Measurements from ENCODE around the gene CAPN7.

The CAPN7 gene

DNA sequence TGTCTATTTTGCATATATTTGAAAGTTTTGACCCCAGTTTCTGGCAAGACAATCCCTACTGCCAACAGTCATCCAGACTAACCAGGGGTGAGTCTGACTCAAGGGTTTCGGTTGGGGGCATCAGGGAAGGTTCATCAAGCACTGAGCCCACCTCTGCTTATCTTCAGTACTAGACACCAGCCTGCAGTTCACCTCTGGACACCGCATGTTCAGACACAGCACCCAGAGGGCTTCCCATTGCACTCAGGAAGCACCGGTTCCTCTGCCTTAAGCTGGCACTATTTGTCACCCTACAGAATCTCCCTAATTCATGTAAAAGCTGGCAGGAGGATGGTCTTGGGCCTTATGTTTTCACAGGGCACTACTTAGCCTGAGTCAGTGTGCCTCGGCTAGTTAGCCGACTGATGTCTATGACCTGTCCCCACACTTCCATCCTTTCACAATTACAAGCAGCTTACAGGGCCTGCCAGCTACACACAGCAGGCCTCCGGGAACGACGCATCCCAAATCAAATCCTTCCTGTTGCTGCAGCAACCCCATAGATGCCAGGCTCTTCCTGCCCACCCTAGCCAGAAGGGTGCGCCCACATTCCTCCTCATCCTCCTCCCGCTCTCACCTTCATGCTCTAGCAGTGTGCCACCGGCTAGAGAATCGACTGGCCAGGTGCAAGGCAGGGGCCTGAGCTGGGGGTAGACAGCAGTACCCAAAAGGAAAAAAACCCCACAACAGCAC, 73.8 kb downstream of the CAPN7 start:
- Histone ChIP-seq H3K4me3 (ENCODE audit: low read depth in 1 of 5, low read length in 5 of 5) (no peak overlapping the region), H3K36me3 (ENCODE audit: control insufficient read depth in 5 of 5, insufficient read depth in 5 of 5, low read length in 5 of 5) (peaks cover 0 to 3% (median 0%) of the 10 kb centered on the region in 5 donors), H3K4me1 (ENCODE audit: control insufficient read depth in 5 of 5, insufficient read depth in 5 of 5, low read length in 5 of 5) (peaks cover 7 to 36% (median 25%) of the 10 kb centered on the region in 5 donors), H3K27ac (ENCODE audit: low read depth, low read length) (peak overlapping the region; percentile 54), H3K9ac (ENCODE audit: low read length in 5 of 5) (no peak overlapping the region), H3K9me3 (ENCODE audit: control insufficient read depth in 5 of 5, low read length in 5 of 5) (no peaks in the 10 kb centered on the region), H3K27me3 (ENCODE audit: control insufficient read depth in 5 of 5, insufficient read depth in 4 of 5, low read length in 5 of 5) (no peaks in the 10 kb centered on the region)

DNA sequence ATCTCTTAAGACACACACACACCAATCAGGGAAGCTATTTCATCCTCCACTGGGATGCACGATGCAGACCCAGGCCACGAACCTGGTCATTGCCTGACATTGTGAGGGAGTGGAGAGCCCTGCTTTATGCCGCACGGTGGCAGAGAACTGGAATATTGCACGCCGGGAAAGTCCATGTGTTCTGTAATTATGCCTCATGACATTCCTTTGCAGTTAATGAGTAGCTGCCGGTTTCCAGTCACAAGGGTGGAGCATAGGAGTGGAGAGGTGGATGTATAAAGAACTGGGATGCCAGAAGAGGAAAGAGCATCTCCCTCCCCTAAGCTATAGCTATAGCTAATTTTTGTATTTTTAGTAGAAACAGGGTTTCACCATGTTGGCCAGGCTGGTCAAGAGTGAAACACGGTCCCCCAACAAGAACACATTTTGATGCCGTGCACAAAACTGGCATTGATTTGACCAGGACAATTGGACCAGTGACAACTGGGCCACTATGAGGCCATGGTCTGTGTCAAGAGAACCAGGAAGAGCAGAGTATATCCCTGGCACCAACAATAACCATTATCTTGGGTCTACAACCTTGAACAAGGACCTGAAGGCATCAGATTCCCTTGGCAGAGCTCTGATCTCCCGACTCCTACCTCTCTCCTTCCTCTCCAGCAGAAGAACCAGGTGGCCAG, 74.9 kb downstream of the CAPN7 start:
- Histone ChIP-seq H3K9ac (ENCODE audit: low read length in 5 of 5) (peak overlapping the region in 1 of 5 donors; percentile 14), H3K4me3 (ENCODE audit: low read depth in 1 of 5, low read length in 5 of 5) (no peak overlapping the region), H3K9me3 (ENCODE audit: control insufficient read depth in 5 of 5, low read length in 5 of 5) (no peaks in the 10 kb centered on the region), H3K27me3 (ENCODE audit: control insufficient read depth in 5 of 5, insufficient read depth in 4 of 5, low read length in 5 of 5) (no peaks in the 10 kb centered on the region), H3K36me3 (ENCODE audit: control insufficient read depth in 5 of 5, insufficient read depth in 5 of 5, low read length in 5 of 5) (peaks cover 0 to 9% (median 5%) of the 10 kb centered on the region in 5 donors), H3K4me1 (ENCODE audit: control insufficient read depth in 5 of 5, insufficient read depth in 5 of 5, low read length in 5 of 5) (peaks cover 7 to 37% (median 26%) of the 10 kb centered on the region in 5 donors), H3K27ac (ENCODE audit: low read depth, low read length) (no peak overlapping the region)

DNA sequence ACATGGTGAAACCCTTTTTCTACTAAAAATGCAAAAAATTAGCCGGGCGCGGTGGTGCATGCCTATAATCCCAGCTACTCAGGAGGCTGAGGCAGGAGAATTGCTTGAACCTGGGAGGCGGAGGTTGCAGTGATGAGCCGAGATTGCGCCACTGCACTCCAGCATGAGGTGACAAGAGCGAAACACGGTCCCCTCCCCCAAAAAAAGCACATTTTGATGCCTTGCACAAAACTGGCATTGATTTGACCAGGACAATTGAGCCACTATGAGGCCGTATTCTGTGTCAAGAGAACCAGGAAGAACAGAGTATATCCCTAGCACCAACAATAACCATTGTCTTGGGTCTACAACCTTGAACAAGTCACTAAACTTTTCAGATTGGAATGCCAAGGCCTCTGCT, 75.8 kb downstream of the CAPN7 start:
- Histone ChIP-seq H3K4me1 (ENCODE audit: control insufficient read depth in 5 of 5, insufficient read depth in 5 of 5, low read length in 5 of 5) (peaks cover 9 to 38% (median 28%) of the 10 kb centered on the region in 5 donors), H3K36me3 (ENCODE audit: control insufficient read depth in 5 of 5, insufficient read depth in 5 of 5, low read length in 5 of 5) (peaks cover 0 to 18% (median 5%) of the 10 kb centered on the region in 5 donors), H3K27ac (ENCODE audit: low read depth, low read length) (no peak overlapping the region), H3K9ac (ENCODE audit: low read length in 5 of 5) (no peak overlapping the region), H3K27me3 (ENCODE audit: control insufficient read depth in 5 of 5, insufficient read depth in 4 of 5, low read length in 5 of 5) (no peaks in the 10 kb centered on the region), H3K4me3 (ENCODE audit: low read depth in 1 of 5, low read length in 5 of 5) (no peak overlapping the region), H3K9me3 (ENCODE audit: control insufficient read depth in 5 of 5, low read length in 5 of 5) (no peaks in the 10 kb centered on the region)

DNA sequence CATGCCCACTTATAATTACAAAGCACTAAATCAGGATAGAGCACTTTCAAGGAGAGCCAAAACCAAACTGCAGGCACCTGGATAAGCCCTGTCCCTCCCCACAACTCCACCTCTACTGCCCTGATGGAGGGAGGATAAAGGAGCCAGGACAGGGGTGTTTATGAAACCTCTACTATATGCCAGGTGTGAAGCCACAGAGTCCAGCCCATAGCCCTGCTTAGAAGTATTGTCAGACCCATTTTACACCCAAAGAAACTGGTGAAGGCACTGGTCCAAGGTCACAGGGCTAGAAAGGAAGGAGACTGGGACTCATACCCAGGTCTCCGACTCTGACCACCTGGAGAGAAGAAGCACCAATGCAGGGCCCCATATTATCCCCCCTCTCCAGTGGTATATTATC, 77.7 kb downstream of the CAPN7 start:
- Histone ChIP-seq H3K4me3 (ENCODE audit: low read depth in 1 of 5, low read length in 5 of 5) (no peak overlapping the region), H3K36me3 (ENCODE audit: control insufficient read depth in 5 of 5, insufficient read depth in 5 of 5, low read length in 5 of 5) (peaks cover 0 to 20% (median 5%) of the 10 kb centered on the region in 5 donors), H3K27me3 (ENCODE audit: control insufficient read depth in 5 of 5, insufficient read depth in 4 of 5, low read length in 5 of 5) (no peaks in the 10 kb centered on the region), H3K9ac (ENCODE audit: low read length in 5 of 5) (no peak overlapping the region), H3K9me3 (ENCODE audit: control insufficient read depth in 5 of 5, low read length in 5 of 5) (no peaks in the 10 kb centered on the region), H3K4me1 (ENCODE audit: control insufficient read depth in 5 of 5, insufficient read depth in 5 of 5, low read length in 5 of 5) (peaks cover 14 to 53% (median 44%) of the 10 kb centered on the region in 5 donors), H3K27ac (ENCODE audit: low read depth, low read length) (no peak overlapping the region)

DNA sequence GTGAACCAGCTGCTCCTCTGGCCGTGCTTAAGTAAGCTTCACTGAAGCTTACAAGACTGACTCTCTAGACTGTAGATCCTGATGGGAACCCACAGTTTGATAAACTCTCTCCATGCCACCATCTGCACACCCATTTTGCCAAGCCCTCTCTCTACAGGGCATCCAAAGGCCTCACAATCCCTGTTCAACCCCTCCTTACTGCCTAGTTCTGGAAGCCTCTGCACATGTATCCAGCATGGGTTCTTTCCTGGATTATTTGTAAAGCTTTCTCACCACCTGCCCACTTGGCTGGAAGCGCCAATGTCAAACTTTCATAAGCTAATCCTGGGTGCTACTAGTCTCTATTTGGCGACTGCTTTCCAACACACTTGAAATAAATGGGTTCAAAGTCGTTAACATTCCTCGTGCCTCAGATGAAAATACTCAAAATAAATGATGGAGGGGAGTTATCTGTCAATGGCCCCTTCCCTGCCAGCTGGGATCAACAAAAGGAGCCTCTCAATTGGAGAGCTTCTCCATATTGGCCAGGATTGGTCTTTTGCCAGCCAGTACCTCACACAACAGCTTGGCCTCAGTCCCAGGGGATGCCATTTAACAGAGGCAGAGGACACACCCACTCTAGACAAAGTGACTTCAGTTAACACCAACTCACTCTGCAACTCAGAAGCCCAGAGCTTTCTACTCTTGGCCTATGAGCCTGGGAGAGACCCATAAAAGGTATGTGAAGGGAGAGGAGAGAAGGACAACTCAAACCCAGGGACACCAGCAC, 78.3 kb downstream of the CAPN7 start:
- Histone ChIP-seq H3K27ac (ENCODE audit: low read depth, low read length) (no peak overlapping the region), H3K9ac (ENCODE audit: low read length in 5 of 5) (no peak overlapping the region), H3K9me3 (ENCODE audit: control insufficient read depth in 5 of 5, low read length in 5 of 5) (no peaks in the 10 kb centered on the region), H3K4me1 (ENCODE audit: control insufficient read depth in 5 of 5, insufficient read depth in 5 of 5, low read length in 5 of 5) (peaks cover 14 to 56% (median 44%) of the 10 kb centered on the region in 5 donors), H3K36me3 (ENCODE audit: control insufficient read depth in 5 of 5, insufficient read depth in 5 of 5, low read length in 5 of 5) (peaks cover 0 to 20% (median 5%) of the 10 kb centered on the region in 5 donors), H3K4me3 (ENCODE audit: low read depth in 1 of 5, low read length in 5 of 5) (no peak overlapping the region), H3K27me3 (ENCODE audit: control insufficient read depth in 5 of 5, insufficient read depth in 4 of 5, low read length in 5 of 5) (no peaks in the 10 kb centered on the region)

DNA sequence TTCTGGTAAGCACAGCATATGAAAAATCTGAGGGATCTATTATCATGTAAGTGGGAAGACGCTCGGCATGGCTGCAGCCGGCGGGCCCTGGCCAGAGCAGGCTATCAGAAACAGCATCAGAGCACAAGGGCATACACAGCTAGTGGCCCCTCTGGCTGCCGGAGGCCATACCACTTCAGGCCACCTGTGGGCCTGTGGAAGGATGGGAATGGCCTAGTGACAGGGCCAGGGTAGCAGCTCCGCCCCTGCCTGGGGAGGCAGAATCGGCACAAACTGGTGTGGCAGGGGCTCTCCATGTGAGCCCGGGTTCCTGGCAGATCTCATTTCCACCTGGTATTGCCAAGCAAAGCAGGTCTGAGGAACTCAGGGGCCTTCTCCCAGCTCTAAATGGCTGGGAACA, 80.0 kb downstream of the CAPN7 start:
- Histone ChIP-seq H3K9me3 (ENCODE audit: control insufficient read depth in 5 of 5, low read length in 5 of 5) (no peaks in the 10 kb centered on the region), H3K4me1 (ENCODE audit: control insufficient read depth in 5 of 5, insufficient read depth in 5 of 5, low read length in 5 of 5) (peaks cover 5 to 47% (median 37%) of the 10 kb centered on the region in 5 donors), H3K27ac (ENCODE audit: low read depth, low read length) (peak overlapping the region; percentile 82), H3K9ac (ENCODE audit: low read length in 5 of 5) (no peak overlapping the region), H3K36me3 (ENCODE audit: control insufficient read depth in 5 of 5, insufficient read depth in 5 of 5, low read length in 5 of 5) (peaks cover 0 to 17% (median 4%) of the 10 kb centered on the region in 5 donors), H3K27me3 (ENCODE audit: control insufficient read depth in 5 of 5, insufficient read depth in 4 of 5, low read length in 5 of 5) (no peaks in the 10 kb centered on the region), H3K4me3 (ENCODE audit: low read depth in 1 of 5, low read length in 5 of 5) (no peak overlapping the region)

DNA sequence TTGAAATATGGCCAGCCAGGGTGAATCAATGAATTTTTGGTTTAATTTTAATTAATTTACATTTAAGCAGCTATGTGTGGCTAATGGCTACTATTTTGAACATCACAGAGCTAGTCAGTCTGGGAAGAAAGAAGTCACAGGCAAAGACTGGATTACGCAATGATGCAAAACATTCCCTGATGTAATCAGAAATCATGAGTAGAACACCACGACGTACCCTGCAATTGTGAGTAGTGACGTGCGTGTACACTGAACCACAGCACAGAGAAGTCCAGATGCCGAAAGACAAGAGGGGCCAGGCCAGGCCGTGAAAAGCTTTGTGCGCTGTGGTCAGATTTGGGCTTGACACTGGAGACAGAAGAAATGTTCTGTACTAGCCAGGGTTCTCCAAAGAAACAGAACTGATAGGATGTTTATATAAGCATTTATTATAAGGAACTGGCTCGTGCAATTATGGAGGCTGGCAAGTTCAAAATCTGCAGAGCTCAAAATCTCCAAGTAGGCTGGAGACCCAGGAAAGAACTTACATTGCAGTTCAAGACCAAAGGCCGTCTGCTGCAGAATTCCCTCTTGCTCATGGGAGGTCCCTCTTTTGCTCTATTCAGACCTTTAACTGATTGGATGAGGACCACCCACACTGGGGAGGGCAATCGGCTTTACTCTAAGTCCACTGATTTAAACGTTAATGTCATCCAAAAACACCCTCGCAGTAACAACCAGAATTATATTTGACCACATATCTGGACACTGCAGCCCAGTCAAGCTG, 81.7 kb downstream of the CAPN7 start:
- no peaks in the 10 kb centered on the region for H3K9me3 ChIP-seq (ENCODE audit: control insufficient read depth in 5 of 5, low read length in 5 of 5)
- H3K36me3 ChIP-seq (ENCODE audit: control insufficient read depth in 5 of 5, insufficient read depth in 5 of 5, low read length in 5 of 5) = peaks cover 0 to 20% (median 4%) of the 10 kb centered on the region in 5 donors
- peaks cover 10 to 58% (median 44%) of the 10 kb centered on the region in 5 donors for H3K4me1 ChIP-seq (ENCODE audit: control insufficient read depth in 5 of 5, insufficient read depth in 5 of 5, low read length in 5 of 5)
- no peaks in the 10 kb centered on the region for H3K27me3 ChIP-seq (ENCODE audit: control insufficient read depth in 5 of 5, insufficient read depth in 4 of 5, low read length in 5 of 5)
- no peak overlapping the region for H3K4me3 ChIP-seq (ENCODE audit: low read depth in 1 of 5, low read length in 5 of 5)
- peak overlapping the region; percentile 82 for H3K27ac ChIP-seq (ENCODE audit: low read depth, low read length)
- peak overlapping the region in 1 of 5 donors; percentile 20 for H3K9ac ChIP-seq (ENCODE audit: low read length in 5 of 5)

DNA sequence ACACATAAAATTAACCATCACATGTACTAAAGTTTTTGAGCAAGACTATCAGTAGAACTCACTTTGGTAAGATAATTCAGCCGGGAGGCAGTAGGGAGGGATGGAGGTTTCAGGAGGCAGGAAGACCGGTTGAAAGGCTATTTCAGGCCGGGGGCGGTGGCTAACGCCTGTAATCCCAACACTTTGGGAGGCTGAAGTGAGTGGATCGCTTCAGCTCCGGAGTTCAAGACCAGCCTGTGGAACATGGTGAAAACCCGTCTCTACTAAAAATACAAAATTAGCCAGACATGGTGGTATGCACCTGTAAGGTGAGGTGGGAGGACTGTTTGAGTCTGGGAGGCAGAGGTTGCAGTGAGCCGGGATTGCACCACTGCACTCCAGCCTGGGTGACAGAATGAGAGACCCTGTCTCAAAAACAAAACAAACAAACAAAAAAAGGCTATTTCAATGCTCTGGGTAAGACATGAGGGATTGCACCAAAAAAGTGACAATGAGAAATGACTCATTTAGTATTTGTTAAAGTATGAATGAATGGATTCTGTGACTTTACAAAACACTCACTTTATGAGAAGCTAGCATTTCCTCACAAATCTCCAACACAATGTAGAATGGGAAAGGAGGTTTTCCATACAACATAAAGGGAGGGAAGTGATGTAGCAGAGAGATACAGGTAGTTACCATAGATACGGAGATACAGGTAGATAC, 82.4 kb downstream of the CAPN7 start:
- Histone ChIP-seq H3K36me3 (ENCODE audit: control insufficient read depth in 5 of 5, insufficient read depth in 5 of 5, low read length in 5 of 5) (peaks cover 0 to 20% (median 4%) of the 10 kb centered on the region in 5 donors), H3K9ac (ENCODE audit: low read length in 5 of 5) (no peak overlapping the region), H3K4me1 (ENCODE audit: control insufficient read depth in 5 of 5, insufficient read depth in 5 of 5, low read length in 5 of 5) (peaks cover 16 to 65% (median 52%) of the 10 kb centered on the region in 5 donors), H3K9me3 (ENCODE audit: control insufficient read depth in 5 of 5, low read length in 5 of 5) (no peaks in the 10 kb centered on the region), H3K4me3 (ENCODE audit: low read depth in 1 of 5, low read length in 5 of 5) (no peak overlapping the region), H3K27me3 (ENCODE audit: control insufficient read depth in 5 of 5, insufficient read depth in 4 of 5, low read length in 5 of 5) (no peaks in the 10 kb centered on the region), H3K27ac (ENCODE audit: low read depth, low read length) (peak overlapping the region; percentile 82)

DNA sequence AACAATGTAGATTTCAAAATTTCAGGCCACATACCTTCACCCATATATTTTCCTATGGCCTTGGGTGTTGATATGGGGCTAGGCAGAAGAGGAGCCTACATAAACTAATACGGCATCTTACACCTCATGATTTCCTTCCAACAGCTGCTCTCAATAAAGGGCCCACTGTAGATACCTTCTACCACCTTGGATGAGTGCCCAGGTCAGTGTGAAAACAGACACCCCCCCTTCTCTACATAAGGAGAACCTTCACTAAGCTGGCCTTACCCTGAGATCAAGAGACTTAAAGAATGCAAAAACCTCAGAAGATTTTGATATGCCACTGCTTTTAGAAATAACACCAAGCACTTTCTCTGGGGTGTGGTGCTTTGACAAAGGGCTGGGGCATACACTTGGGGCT, 83.6 kb downstream of the CAPN7 start:
- H3K9ac ChIP-seq (ENCODE audit: low read length in 5 of 5) = no peak overlapping the region
- no peaks in the 10 kb centered on the region for H3K9me3 ChIP-seq (ENCODE audit: control insufficient read depth in 5 of 5, low read length in 5 of 5)
- H3K4me1 ChIP-seq (ENCODE audit: control insufficient read depth in 5 of 5, insufficient read depth in 5 of 5, low read length in 5 of 5) = peaks cover 20 to 65% (median 57%) of the 10 kb centered on the region in 5 donors
- no peaks in the 10 kb centered on the region for H3K27me3 ChIP-seq (ENCODE audit: control insufficient read depth in 5 of 5, insufficient read depth in 4 of 5, low read length in 5 of 5)
- H3K4me3 ChIP-seq (ENCODE audit: low read depth in 1 of 5, low read length in 5 of 5) = no peak overlapping the region
- peaks cover 0 to 20% (median 4%) of the 10 kb centered on the region in 5 donors for H3K36me3 ChIP-seq (ENCODE audit: control insufficient read depth in 5 of 5, insufficient read depth in 5 of 5, low read length in 5 of 5)
- peak overlapping the region; percentile 11 for H3K27ac ChIP-seq (ENCODE audit: low read depth, low read length)

Data from subcutaneous abdominal adipose tissue (tissue), 5 donors.